HFFc6 (cell line): Measurements from ENCODE around the gene PHETA1. TPM values are rescaled to one million over a fixed set of nuclear protein-coding genes. Genes with fewer than 3 reads are reported as not detected.
A peak's percentile ranks its signal among the peaks of the same experiment; 100 is the strongest.

Experiments
- DNase-seq: peaks from one replicate; pipeline ENCODE4 v3.0.0-alpha.2; 2018
- H3K27ac Mint-ChIP-seq: 2 replicates; pipeline ENCODE4 v1.8.0; 2020; ENCODE audit warnings: mild to moderate bottlenecking, mixed read lengths
- H3K27me3 Mint-ChIP-seq: 2 replicates; pipeline ENCODE4 v1.8.0; 2021; ENCODE audit warnings: mild to moderate bottlenecking, moderate library complexity, mixed read lengths; ENCODE audit not compliant: insufficient read depth
- H3K36me3 Mint-ChIP-seq: 2 replicates; pipeline ENCODE4 v1.8.0; 2021; ENCODE audit warnings: low read depth, mixed read lengths
- H3K4me1 Mint-ChIP-seq: 2 replicates; pipeline ENCODE4 v1.8.0; 2020; ENCODE audit warnings: low read depth, mixed read lengths
- H3K4me3 Mint-ChIP-seq: 2 replicates; pipeline ENCODE4 v1.8.0; 2020; ENCODE audit warnings: mild to moderate bottlenecking, moderate library complexity, mixed read lengths
- H3K9me3 Mint-ChIP-seq: 2 replicates; pipeline ENCODE4 v1.8.0; 2020; ENCODE audit warnings: mild to moderate bottlenecking, mixed read lengths
- CTCF ChIP-seq: fragments of 200-600 bp; sonication (generic); IDR thresholded peaks from 2 replicates; pipeline ENCODE4 v1.5.0; 2021; ENCODE audit warnings: antibody characterized with exemption, mild to moderate bottlenecking
- long read RNA-seq: library from polyadenylated mRNA; unstranded; transcript quantifications from one replicate; pipeline ENCODE4 v2.0.0, GENCODE V29; 2019
- total RNA-seq, 6 experiments: library from RNA; stranded (reverse); fragmentation: NEBNext Ultra II Directional; extraction: Animal tissue kit (Norgen Biotek cat#: 25700); gene quantifications; 2 replicates in 1 of 6; 3 replicates in 5 of 6; pipeline ENCODE4 v1.2.3, GENCODE V29; 2021

The PHETA1 gene
- 10 to 100 TPM; 11.5 to 15.0 (median 14.0) TPM for total RNA-seq
- long read RNA-seq, partial matches to known transcripts, result 0 of 3 reads
- long read RNA-seq, other reads (novel, unspliced or antisense), result 3 of 3 reads

- peak within 1 kb of the TSS; percentile 27; the same call in 1 of the 2 replicates for H3K27ac Mint-ChIP-seq
- peak; percentile 81 for DNase-seq
- H3K36me3 Mint-ChIP-seq, result no peaks in the 10 kb centered on the region
- H3K9me3 Mint-ChIP-seq, result no peaks in the 10 kb centered on the region
- H3K4me1 Mint-ChIP-seq, result peaks cover 31% of the 10 kb centered on the region
- no peak; the same call in none of the 2 replicates for TF ChIP-seq CTCF
- H3K4me3 Mint-ChIP-seq, result peak within 1 kb of the TSS; percentile 88
- H3K27me3 Mint-ChIP-seq, result peaks cover 6% of the 10 kb centered on the region
These were observed at the start of gene PHETA1 for GRCh38 chr12:111368788-111369495. Gene PHETA1 (minus strand): TSS chr12:111369095. CDS start chr12:111363427, 5,668 bp downstream.

GRCh38 chr12:111418594-111418880, 49.6 kb upstream of the PHETA1 start:
- H3K36me3 Mint-ChIP-seq, result peaks cover 16% of the 10 kb centered on the region
- peaks cover 23% of the 10 kb centered on the region for H3K4me1 Mint-ChIP-seq
- no peak overlapping the region for H3K27ac Mint-ChIP-seq
- TF ChIP-seq CTCF, result no peak
- H3K9me3 Mint-ChIP-seq, result no peaks in the 10 kb centered on the region
- no peak overlapping the region for H3K4me3 Mint-ChIP-seq
- DNase-seq, result no peak
- peaks cover 5% of the 10 kb centered on the region; the same call in 1 of the 2 replicates for H3K27me3 Mint-ChIP-seq

GRCh38 chr12:111417784-111418593, 49.1 kb upstream of the PHETA1 start:
- H3K27ac Mint-ChIP-seq, result no peak overlapping the region
- no peak for TF ChIP-seq CTCF
- peaks cover 28% of the 10 kb centered on the region for H3K4me1 Mint-ChIP-seq
- peaks cover 15% of the 10 kb centered on the region for H3K36me3 Mint-ChIP-seq
- peaks cover 5% of the 10 kb centered on the region for H3K27me3 Mint-ChIP-seq
- no peak for DNase-seq
- no peaks in the 10 kb centered on the region for H3K9me3 Mint-ChIP-seq
- no peak overlapping the region for H3K4me3 Mint-ChIP-seq

- no peak for DNase-seq
- Mint-ChIP-seq H3K36me3 (peaks cover 11% of the 10 kb centered on the region), H3K9me3 (no peaks in the 10 kb centered on the region), H3K4me1 (peaks cover 35% of the 10 kb centered on the region), H3K27ac (0 out of 2 replicates have a peak overlapping the region, but pooled peaks have one; percentile 34), H3K27me3 (no peaks in the 10 kb centered on the region; the same call in 1 of the 2 replicates), H3K4me3 (no peak overlapping the region)
- TF ChIP-seq CTCF, result no peak
These were observed 48.4 kb upstream of the PHETA1 start for GRCh38 chr12:111417290-111417689.

GRCh38 chr12:111414711-111415252, 45.9 kb upstream of the PHETA1 start:
- Mint-ChIP-seq H3K4me3 (peak overlapping the region; percentile 36; the same call in 1 of the 2 replicates), H3K27me3 (no peaks in the 10 kb centered on the region; the same call in 1 of the 2 replicates), H3K4me1 (peaks cover 58% of the 10 kb centered on the region), H3K9me3 (no peaks in the 10 kb centered on the region), H3K36me3 (peaks cover 5% of the 10 kb centered on the region; the same call in 1 of the 2 replicates), H3K27ac (peak overlapping the region; percentile 97)
- TF ChIP-seq CTCF, result no peak; the same call in 1 of the 2 replicates
- DNase-seq, result no peak
